Measurements from ENCODE around the gene PCDH9.

The PCDH9 gene

DNA sequence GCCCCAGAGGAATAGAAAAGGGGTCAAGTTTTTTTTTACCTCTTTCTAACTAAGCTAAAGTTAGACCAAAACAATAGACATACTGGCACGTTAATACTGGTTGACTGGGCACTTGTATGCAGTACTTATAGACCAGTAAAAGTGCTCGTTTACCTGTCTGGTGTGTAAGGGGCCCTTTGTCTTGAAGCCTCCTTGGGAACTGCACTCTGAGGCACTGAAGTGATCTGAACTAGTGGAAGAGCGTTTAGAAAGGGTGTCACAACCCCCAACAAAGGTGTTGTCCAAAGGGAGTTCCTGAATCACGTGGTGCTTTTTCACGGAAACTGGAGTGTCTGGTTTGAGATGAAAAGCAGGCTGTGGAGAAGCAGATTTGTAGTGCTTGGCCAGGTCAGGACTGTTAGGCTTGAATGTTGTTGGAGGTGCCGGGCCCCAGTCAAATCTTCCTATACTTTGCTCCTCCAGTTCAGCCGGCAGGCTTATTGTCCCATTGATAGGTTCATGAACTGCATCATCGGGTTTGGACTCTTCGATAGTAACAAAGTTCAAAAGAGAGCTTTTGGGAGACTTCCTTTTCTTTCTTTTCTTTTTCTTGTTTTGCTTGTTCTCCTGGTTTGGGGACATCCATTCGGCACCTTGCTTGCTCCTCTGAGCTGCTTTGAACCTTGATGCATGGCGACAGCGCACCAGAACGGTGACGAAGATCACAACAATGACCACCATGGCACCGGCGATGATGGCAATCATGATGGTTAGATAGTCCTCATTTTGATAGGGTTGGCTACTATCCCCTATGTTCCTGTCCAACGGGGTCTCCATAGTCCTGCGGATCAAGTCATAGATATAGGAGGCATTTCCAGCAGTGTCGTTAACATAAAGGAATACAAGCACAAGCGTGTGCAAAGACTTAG, 4.6 kb downstream of the PCDH9 start:
- no peak for DNase-seq (ENCODE audit: low spot score)

GRCh38 chr13:67224148-67224846, 5.8 kb downstream of the PCDH9 start:
- peak; percentile 77 for DNase-seq (ENCODE audit: low spot score)

- DNase-seq (ENCODE audit: low spot score): no peak
Observed at GRCh38 chr13:67223742-67224141, 6.4 kb downstream of the PCDH9 start.

DNA sequence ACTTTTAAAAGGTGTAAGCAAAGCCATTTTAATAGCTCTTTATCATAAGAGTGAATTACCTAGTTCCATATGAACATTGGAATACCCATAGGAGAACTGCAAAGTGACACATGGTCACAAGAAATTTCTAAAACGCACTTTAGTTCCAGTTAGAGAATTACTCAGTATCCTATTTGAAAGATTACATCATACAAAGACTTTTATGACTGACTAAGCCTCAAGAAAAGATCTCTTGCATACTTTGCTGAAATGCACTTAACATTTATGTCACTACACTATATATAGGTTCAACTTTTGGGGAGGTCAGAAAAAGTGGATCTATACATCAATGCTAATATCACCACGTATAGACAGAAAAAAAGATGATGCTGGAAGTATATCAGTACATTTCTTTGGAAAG, 7.1 kb downstream of the PCDH9 start:
- no peak for DNase-seq (ENCODE audit: low spot score)

DNA sequence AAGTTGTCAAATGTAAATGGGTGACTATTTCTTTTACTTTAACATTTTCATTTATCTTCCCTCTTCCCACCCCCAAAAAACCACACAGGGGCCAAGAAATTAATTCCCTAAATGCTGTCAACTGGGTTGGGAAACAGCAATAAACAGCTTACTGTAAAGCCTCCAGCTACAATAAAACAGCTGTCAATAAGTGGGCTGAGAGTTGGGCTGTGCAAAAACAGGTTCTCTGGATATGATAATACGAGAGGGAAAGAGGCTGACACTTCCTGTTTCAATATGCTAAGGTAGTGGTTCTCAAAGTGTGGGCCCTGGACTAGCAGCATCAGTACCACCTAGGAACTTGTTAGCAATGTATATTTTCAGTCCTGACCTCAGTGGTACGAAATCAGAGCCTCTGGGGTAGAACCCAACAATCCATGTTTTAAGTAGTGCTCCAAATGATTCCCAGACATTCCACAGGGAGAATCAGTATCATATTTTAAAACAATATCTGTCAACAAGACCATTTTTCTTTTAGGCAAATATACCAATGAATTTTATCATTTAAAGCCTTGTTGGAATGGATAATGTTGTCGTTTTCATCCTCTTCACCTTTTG, 8.4 kb downstream of the PCDH9 start:
- DNase-seq (ENCODE audit: low spot score): no peak

DNA sequence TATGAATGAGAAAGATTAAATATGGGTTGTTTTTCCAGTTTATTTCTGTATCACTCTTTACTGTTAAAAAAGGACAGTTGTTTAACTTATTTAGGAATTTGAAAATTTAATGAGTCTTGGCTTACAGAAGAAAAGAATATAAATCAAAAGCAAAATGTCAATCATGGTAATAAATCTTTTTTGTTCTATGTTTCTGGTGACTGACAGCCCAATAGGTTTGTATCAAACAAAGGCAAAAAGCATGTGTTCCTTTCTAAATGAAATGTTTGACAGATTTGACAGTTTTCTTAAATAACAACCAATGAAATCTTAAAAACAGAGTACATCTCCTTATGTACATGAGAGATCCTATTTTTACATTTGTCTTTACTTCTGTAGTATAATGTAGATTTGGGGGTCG, 11.0 kb downstream of the PCDH9 start:
- DNase-seq (ENCODE audit: low spot score): no peak

DNA sequence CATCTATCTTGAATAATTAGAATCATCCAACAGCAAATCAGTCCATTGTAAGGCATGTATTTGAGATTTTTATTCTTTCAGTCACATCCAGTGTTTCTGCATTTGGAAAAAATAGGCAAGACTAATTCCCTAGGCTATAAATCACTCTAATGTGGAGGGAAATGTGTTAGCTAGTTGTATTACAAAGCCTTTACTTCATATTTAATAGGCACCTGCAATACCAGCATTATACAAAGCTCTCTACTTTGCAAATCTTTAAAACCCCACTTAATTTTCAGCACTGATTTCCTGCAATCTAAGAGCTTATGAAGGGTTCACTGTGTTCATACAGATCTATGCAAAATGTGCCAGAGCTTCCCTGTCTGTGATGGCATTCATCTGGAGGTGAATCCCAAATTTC, 12.3 kb downstream of the PCDH9 start:
- no peak for DNase-seq (ENCODE audit: low spot score)

- no peak for DNase-seq (ENCODE audit: low spot score)
Observed at GRCh38 chr13:67216864-67217263, 13.3 kb downstream of the PCDH9 start.

GRCh38 chr13:67210208-67210607, 19.9 kb downstream of the PCDH9 start:
- no peak for DNase-seq (ENCODE audit: low spot score)

GRCh38 chr13:67208552-67208951, 21.6 kb downstream of the PCDH9 start:
- DNase-seq (ENCODE audit: low spot score): no peak

- DNase-seq (ENCODE audit: low spot score): no peak
Observed at GRCh38 chr13:67204764-67205163, 25.4 kb downstream of the PCDH9 start.

DNA sequence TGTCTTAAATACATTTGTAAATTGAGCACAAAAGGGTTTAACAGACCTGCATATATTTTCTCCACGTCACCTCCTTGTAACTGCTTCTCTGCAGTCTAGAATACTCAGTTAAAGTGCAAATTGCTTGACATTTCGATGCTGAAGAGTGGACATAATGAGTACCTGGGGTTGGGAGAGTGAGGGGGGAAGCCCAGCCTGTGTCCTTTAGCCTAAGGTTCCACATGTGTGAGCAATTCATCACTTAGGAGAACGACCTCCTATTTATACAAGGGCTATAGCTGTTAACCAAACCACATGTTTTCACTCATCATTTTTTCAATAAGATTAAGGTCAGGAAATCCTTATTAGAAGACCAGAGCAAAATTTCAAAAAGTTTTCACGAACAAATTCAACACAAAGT, 29.5 kb downstream of the PCDH9 start:
- DNase-seq (ENCODE audit: low spot score): no peak

- no peak for DNase-seq (ENCODE audit: low spot score)
Observed at GRCh38 chr13:67200183-67200582, 30.0 kb downstream of the PCDH9 start.

- DNase-seq (ENCODE audit: low spot score): no peak
Observed at GRCh38 chr13:67197704-67198103, 32.4 kb downstream of the PCDH9 start.

- DNase-seq (ENCODE audit: low spot score): no peak
Observed at GRCh38 chr13:67193979-67194378, 36.2 kb downstream of the PCDH9 start.

- DNase-seq (ENCODE audit: low spot score): no peak
Observed at GRCh38 chr13:67192751-67193150, 37.4 kb downstream of the PCDH9 start.

GRCh38 chr13:67186995-67187569, 43.1 kb downstream of the PCDH9 start:
- no peak for DNase-seq (ENCODE audit: low spot score)

GRCh38 chr13:67184247-67184646, 45.9 kb downstream of the PCDH9 start:
- DNase-seq (ENCODE audit: low spot score): no peak

DNA sequence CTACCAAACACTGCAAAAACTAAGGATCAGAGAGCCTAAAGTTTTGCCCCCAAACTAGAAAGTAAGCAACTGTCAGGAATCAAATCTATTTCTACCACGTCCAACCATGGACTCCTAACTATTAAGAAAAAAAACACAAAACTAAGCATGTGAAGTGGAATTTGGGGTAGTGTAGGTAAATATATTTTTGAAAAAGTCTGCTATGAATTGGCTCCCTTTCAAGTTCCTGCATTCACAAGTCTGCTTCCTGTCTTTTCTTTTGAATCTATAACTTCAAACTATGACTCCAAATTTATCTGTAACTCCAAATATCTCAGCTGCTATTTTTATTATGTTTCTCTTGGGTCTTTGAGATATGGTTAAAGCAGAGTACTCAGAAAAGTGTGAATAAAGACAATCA, 47.0 kb downstream of the PCDH9 start:
- no peak for DNase-seq (ENCODE audit: low spot score)

DNA sequence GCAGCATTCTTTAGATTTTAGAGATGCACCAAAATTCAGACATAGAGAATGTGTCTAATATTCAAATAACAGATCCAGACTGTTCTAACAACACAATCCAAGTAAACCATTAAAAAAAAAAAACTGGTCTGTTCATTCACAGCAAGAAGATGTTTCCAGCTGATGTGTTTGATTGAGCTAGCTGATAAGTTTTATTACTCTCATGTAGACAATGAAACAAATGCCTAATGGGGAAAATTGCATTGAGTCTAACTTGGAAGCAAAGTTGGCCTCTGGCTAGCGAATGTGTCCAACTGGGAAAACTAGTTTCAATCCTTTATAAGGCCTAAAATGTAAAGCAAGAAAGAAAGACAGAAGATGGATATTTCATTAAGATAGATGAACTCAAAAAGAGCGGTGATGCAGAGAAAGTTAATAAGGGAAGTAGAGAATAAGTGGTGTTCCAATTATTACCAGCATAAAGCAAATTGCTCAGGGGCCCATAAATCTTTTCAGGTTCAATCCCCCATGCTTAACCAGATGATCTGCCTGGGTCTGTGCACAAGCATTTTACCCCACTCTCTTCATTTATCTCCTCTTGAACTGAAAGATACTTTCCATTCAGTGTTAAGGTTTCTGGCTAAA, 54.2 kb downstream of the PCDH9 start:
- no peak for DNase-seq (ENCODE audit: low spot score)

DNA sequence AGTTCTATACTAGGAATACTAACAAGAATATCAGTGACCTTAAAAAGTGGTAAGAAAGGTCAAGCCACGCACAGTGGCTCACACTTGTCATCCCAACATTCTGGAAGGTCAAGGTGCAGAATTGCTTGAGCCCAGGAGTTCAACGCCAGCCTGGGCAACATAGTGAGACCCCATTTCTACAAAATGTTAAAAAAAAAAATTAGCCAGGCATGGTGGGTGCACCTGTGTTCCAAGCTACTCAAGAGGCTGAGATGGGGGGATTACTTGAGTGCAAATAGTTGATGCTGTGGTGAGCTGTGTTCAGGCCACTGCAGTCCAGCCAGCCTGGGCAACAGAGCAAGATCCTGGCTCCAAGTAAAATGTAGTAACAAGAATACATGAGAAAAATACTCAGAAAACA, 61.8 kb downstream of the PCDH9 start:
- no peak for DNase-seq (ENCODE audit: low spot score)

- DNase-seq (ENCODE audit: low spot score): no peak
Observed at GRCh38 chr13:67167420-67167819, 62.7 kb downstream of the PCDH9 start.

Data from SK-N-DZ (cell line).